HG03342 (cell line): Measurements from ENCODE around the gene GKN2.
"Not testable (repeated sequence)": the region's sequence is repeated elsewhere in the genome, so short reads cannot be mapped to it uniquely, and the experiment has no call there.

Experiments used
- ATAC-seq: cut with Tn5 transposase; IDR thresholded peaks from one replicate; pipeline ENCODE4 v1.9.1; 2021; ENCODE audit warnings: mild to moderate bottlenecking, moderate library complexity; ENCODE audit not compliant: unreplicated experiment

Gene GKN2

DNA sequence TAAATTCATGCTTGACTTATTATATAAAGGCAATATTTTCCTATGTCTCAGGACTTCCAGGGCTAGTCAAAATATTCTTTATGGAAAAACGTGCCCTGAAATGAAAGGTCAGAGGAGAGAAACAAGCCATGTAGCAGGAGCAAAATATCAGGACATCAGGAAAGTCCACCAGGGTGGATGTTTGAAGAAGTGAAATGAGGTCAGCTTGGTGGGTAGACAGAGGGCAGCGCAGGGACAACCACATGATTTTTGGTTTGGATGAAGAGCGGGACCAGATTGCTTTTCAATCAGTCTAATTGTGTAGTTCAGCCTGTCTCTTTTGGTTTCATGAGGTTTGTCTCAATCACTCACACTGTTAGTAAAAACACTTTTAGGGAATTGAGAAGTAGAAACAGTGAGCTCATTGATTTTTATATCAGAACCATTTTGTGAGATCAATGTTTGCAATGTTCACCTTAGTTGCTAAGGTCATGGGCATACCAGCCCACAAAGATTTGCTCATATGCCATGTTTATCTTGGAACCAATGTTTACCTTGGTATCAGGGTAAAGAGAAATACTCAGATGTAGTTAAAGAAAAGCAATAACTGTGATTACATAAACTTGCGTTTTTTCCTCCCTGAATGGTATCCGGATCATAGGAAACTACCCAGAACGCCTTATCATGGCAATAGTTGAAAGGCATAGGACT, 32.1 kb downstream of the GKN2 start:
- no peak for ATAC-seq

GRCh38 chr2:68918497-68918896, 34.2 kb downstream of the GKN2 start:
- no peak for ATAC-seq

DNA sequence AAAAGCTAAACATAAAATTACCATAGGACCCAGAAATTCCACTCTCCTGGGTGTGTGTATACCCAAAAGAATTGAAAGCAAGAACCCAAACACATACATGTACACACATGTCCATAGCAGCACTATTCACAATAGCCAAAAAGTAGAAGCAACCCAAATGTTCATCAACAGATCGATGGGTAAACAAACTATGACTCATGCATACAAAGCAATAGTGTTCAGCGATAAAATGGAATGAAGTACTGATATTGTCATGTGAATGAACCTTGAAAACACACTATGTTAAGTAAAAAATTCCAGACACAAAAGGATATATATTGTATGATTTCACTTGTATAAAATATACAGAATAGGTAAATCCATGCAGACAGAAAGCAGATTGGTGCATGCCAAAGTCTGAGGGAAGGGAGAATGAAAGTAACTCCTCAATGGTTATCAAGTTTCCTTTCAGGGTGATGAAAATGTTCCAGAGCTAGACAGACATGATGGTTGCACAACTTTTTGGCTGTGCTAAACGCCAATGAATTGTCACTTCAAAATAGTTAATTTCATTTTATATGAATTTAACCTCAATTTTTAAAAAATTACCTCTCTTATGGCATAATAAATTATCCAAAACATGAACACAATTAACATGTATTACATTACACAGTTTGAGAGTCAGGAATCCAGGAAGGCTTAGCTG, 35.5 kb downstream of the GKN2 start:
- ATAC-seq: no peak

- ATAC-seq: no peak
Measured at GRCh38 chr2:68916226-68916625, 36.5 kb downstream of the GKN2 start.

GRCh38 chr2:68915393-68915792, 37.3 kb downstream of the GKN2 start:
- no peak for ATAC-seq

- ATAC-seq: no peak
Measured at GRCh38 chr2:68913359-68913758, 39.3 kb downstream of the GKN2 start.

DNA sequence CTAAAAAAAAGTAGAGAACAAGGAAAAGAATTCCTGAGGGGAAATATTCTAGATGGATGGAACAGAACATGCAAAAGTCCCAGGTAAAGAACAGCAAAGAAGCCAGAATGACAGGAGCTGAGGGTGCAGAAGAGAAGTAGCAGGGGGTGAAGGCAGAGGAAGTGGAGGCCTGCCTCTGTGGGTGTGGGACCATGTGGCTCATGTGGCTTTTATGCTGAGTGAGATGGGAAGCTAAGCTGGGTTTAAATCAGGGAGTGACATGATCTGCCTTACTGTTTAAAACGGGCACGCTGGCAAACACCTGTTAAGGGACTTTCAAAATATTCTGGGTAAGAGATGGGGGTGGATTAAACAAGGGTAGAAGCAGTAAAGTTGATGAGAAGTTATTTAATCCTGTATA, 40.0 kb downstream of the GKN2 start:
- ATAC-seq: no peak

DNA sequence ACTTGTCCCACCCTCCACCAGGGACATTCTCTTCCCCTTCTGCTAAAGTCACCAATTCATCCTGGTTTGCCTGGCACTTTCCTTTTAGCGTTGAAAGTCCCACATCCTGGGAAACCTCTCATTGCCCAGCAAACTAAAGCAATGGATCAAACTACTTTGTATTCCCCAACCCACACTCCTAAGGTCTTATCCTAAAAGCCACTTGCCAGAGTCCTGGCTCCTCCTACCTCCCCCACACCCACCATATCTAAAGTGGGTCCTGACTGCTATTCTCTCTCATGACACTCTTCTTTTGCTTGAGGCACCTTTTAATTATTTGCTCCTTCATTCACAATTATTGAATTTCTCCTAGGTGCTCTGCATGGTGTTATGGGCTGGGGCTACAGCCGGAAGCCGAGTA, 40.6 kb downstream of the GKN2 start:
- no peak for ATAC-seq

GRCh38 chr2:68911709-68912108, 41.0 kb downstream of the GKN2 start:
- ATAC-seq: no peak

- no peak for ATAC-seq
Measured at GRCh38 chr2:68911246-68911645, 41.4 kb downstream of the GKN2 start.

- no peak for ATAC-seq
Measured at GRCh38 chr2:68909793-68910674, 42.7 kb downstream of the GKN2 start.

- peak; percentile 92 for ATAC-seq
Measured at GRCh38 chr2:68908392-68908970, 44.2 kb downstream of the GKN2 start.

DNA sequence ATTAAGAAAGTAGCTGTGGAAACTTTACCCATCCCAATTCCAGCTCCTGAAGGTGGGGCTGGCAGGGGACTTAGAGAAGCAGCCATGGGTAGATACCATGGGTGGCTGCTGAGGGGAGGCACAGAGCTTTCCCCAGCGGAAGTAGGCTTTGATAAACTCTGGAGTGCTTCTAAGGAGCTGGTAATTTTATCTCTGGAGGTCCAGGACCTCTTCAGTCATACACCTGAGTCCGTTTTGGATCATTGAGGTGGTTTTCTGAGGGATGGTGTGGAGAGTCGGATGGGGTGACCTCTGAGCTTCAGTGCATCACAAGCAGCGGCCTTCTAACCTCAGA, 44.8 kb downstream of the GKN2 start:
- peak; percentile 19 for ATAC-seq

GRCh38 chr2:68907232-68907919, 45.3 kb downstream of the GKN2 start:
- no peak for ATAC-seq

DNA sequence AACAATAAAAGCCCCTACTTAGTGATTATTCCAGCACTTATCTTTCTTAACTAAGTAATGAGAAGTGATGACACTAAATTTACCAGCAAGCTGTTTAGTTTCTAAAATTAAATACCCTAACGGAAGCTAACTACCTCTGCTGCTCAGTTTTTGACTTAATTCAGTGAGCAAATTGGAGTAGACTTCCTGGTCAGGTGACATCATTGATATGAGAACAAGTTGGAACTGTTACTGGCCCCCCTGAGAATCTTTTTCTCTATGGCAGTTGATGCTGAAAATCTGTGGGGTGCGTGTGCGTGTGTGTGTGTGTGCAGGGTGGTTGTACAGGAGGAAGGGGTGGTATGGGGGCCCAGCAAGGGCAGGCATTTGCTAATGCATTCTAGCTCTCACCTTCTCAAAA, 46.0 kb downstream of the GKN2 start:
- ATAC-seq: no peak

DNA sequence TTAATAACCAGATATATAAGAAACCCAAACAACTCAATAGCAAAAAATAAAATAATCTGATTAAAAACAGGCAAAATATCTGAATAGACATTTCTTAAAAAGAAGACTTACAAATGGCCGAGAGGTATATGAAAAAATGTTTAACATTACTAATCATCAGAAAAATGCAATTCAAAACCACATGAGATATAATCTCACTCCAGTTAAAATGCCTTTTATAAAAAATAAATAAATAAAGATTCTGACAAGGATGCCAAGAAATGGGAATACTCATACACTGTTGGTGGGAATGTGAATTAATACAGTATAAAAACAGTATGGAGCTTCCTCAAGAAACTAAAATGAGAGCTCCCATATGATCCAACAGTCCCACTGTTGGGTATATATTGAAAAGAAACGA, 47.6 kb downstream of the GKN2 start:
- ATAC-seq: no peak

DNA sequence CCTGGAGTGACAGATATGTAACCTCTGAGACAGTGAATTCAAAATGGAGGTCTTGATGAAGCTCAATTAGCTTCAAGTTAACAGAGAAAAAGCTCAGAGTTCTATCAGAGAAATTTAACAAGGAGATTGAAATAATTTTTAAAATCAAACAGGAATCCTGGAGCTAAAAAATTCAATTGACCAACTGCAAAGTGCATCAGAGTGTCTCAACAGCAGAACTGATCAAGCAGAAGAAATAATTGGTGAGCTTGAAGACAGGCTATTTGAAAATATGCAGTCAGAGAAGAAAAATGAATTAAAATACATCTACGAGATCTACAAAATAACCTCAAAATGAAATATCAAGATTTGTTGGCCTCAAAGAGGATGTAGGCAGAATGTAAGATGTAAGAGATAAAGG, 51.1 kb downstream of the GKN2 start:
- no peak for ATAC-seq

- ATAC-seq: no peak
Measured at GRCh38 chr2:68901199-68901514, 51.5 kb downstream of the GKN2 start.

GRCh38 chr2:68900496-68901198, 52.0 kb downstream of the GKN2 start:
- no peak for ATAC-seq

GRCh38 chr2:68895981-68896380, 56.7 kb downstream of the GKN2 start:
- ATAC-seq: not testable (repeated sequence)
